ENCODE measurements around the gene MAPK1IP1L. TPM values are rescaled to one million over a fixed set of nuclear protein-coding genes. Genes with fewer than 3 reads are reported as not detected.

Gene MAPK1IP1L
- total and polyA plus RNA-seq, 10 donors = 20.8 to 72.5 (median 60.6) TPM

- Histone ChIP-seq H3K4me3 (no peak overlapping the region), H3K27ac (peak overlapping the region in 6 of 8 donors; percentile 36 to 91 (median 86)), H3K4me1 (peaks cover 37 to 77% (median 50%) of the 10 kb centered on the region in 6 donors), H3K9me3 (peaks cover 0 to 7% (median 3%) of the 10 kb centered on the region in 8 donors), H3K27me3 (replicated peaks in 1 of 7) (no peaks in the 10 kb centered on the region), H3K36me3 (no peaks in the 10 kb centered on the region)
- intact Hi-C loops (cut with DNase I; ENCODE audit: low total_unique reads) = no loop called here
- DNase-seq = peak; percentile 10
- TF ChIP-seq POLR2A (IDR thresholded peaks at IDR 0.05) (no peak), POLR2AphosphoS5 (IDR thresholded peaks at IDR 0.05) (no peak), CTCF (IDR thresholded peaks at IDR 0.05 in 8 of 11, conservative IDR thresholded peaks at IDR 0.05 in 3 of 11) (no peak)
- WGBS, 5 donors = 81 to 88% (median 84%) methylated on average over 7 of the region's 7 CpGs
Observed at GRCh38 chr14:55105991-55106390, 54.5 kb downstream of the MAPK1IP1L start.

GRCh38 chr14:55107766-55108554 is 56.5 kb downstream of the MAPK1IP1L start:
- Histone ChIP-seq H3K4me3 (no peak overlapping the region), H3K9me3 (peaks cover 0 to 7% (median 3%) of the 10 kb centered on the region in 8 donors), H3K4me1 (peaks cover 19 to 59% (median 35%) of the 10 kb centered on the region in 6 donors), H3K27ac (peak overlapping the region; percentile 77 to 91 (median 86)), H3K27me3 (replicated peaks in 1 of 7) (no peaks in the 10 kb centered on the region), H3K36me3 (no peaks in the 10 kb centered on the region)
- peak; percentile 90 for DNase-seq
- peak in 1 of 3 donors; percentile 1 for TF ChIP-seq POLR2A (IDR thresholded peaks at IDR 0.05)
- peak; percentile 82 to 88 (median 88) for TF ChIP-seq POLR2AphosphoS5 (IDR thresholded peaks at IDR 0.05)
- TF ChIP-seq CTCF (IDR thresholded peaks at IDR 0.05 in 8 of 11, conservative IDR thresholded peaks at IDR 0.05 in 3 of 11) = no peak
- WGBS, 5 donors = 32 to 55% (median 43%) methylated on average over 19 of the region's 19 CpGs
- intact Hi-C loops (cut with DNase I; ENCODE audit: low total_unique reads) = no loop called here

- Histone ChIP-seq H3K36me3 (no peaks in the 10 kb centered on the region), H3K27me3 (replicated peaks in 1 of 7) (no peaks in the 10 kb centered on the region), H3K9me3 (peaks cover 0 to under 1% (median 0%) of the 10 kb centered on the region in 8 donors), H3K27ac (no peak overlapping the region), H3K4me1 (peaks cover 3 to 44% (median 18%) of the 10 kb centered on the region in 6 donors), H3K4me3 (no peak overlapping the region)
- WGBS, 5 donors = 97 to 100% (median 100%) methylated on average over 1 of the region's 1 CpG
- TF ChIP-seq POLR2AphosphoS5 (IDR thresholded peaks at IDR 0.05) (no peak), CTCF (IDR thresholded peaks at IDR 0.05 in 8 of 11, conservative IDR thresholded peaks at IDR 0.05 in 3 of 11) (no peak), POLR2A (IDR thresholded peaks at IDR 0.05) (no peak)
- intact Hi-C loops (cut with DNase I; ENCODE audit: low total_unique reads) = no loop called here
- no peak for DNase-seq
Observed at GRCh38 chr14:55109836-55110235, 58.4 kb downstream of the MAPK1IP1L start.

- no peak for TF ChIP-seq POLR2AphosphoS5 (IDR thresholded peaks at IDR 0.05)
- TF ChIP-seq POLR2A (IDR thresholded peaks at IDR 0.05) = no peak
- TF ChIP-seq CTCF (IDR thresholded peaks at IDR 0.05 in 8 of 11, conservative IDR thresholded peaks at IDR 0.05 in 3 of 11) = no peak
- Histone ChIP-seq H3K9me3 (no peaks in the 10 kb centered on the region), H3K27ac (no peak overlapping the region), H3K4me3 (no peak overlapping the region), H3K4me1 (peaks cover 7 to 48% (median 19%) of the 10 kb centered on the region in 6 donors), H3K36me3 (no peaks in the 10 kb centered on the region), H3K27me3 (replicated peaks in 1 of 7) (no peaks in the 10 kb centered on the region)
- DNase-seq = no peak
- 90 to 98% (median 96%) methylated on average over 10 of the region's 10 CpGs for WGBS, 5 donors
- intact Hi-C loops (cut with DNase I; ENCODE audit: low total_unique reads) = no loop called here
Observed at GRCh38 chr14:55111122-55111708, 59.8 kb downstream of the MAPK1IP1L start.
